Neutrophil (primary cell): ENCODE measurements around the gene AKNA.

Source experiments
- H3K27ac ChIP-seq: fragments of 200-600 bp; sonication (generic); 2 replicates; pipeline ENCODE4 v1.5.1; 2016; ENCODE audit warnings: mild to moderate bottlenecking, moderate library complexity
- H3K27me3 ChIP-seq: fragments of 200-600 bp; sonication (generic); 2 replicates; pipeline ENCODE4 v1.6.0; 2016; ENCODE audit warnings: mild to moderate bottlenecking
- H3K36me3 ChIP-seq: fragments of 200-600 bp; sonication (generic); 2 replicates; pipeline ENCODE4 v1.5.1; 2017
- H3K4me1 ChIP-seq, 2 experiments: fragments of 200-600 bp in 1 of 2; sonication (generic) in 1 of 2; 1 replicate in 1 of 2; 2 replicates in 1 of 2; pipeline versions ENCODE4 v1.5.1 to v1.6.1; 2013 to 2016; ENCODE audit warnings: low read depth in 1 of 2, low read length in 1 of 2, mild to moderate bottlenecking in 1 of 2, moderate library complexity in 1 of 2; ENCODE audit not compliant: control insufficient read depth in 1 of 2, insufficient read depth in 1 of 2
- H3K4me3 ChIP-seq, 2 experiments: fragments of 200-600 bp in 1 of 2; sonication (generic) in 1 of 2; 1 replicate in 1 of 2; 2 replicates in 1 of 2; pipeline ENCODE4 v1.5.1; 2013 to 2016; ENCODE audit warnings: low read depth in 1 of 2, low read length in 1 of 2, mild to moderate bottlenecking in 1 of 2, moderate library complexity in 1 of 2
- H3K9me3 ChIP-seq: fragments of 200-600 bp; sonication (generic); 2 replicates; pipeline ENCODE4 v1.5.1; 2016
- TF ChIP-seq, protein P1 (sequence below): fragments of 200-600 bp; sonication (generic); IDR thresholded peaks from 2 replicates; pipeline ENCODE4 v1.5.1; 2016; ENCODE audit warnings: antibody characterized with exemption

AKNA gene

DNA sequence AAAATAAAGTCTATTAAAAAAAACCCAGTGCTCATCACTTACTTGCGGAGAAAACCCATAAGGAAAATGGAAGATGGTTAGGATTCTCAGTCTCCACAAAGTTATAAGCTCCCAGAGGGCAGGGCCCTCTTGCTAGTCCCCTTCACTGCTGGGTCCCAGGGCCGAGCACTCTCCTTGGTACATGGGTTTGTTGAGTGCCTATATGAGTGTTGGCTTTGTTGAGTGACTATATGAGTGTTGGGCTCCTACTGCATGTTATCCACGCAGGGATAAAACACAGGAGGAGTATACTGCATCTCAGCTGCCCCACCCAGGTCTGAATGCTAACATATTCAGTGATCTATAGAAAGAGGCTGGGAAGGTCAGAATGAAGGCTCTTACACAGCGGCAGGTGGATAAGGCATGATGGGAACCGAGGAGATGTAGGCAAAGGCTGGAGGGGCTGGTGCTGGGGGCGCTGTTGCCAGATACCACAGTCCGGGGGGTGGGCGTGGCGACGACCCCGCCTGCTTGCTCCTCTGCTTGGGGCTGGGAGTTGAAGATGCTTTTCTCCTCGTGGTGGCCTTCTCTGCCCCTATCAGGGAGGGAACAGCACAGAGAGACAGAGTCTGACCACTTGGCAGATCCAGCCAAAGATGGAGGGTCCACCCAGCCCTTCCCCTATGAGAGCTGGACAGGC is 46.5 kb downstream of the AKNA start:
- no peaks in the 10 kb centered on the region for H3K27me3 ChIP-seq
- H3K27ac ChIP-seq, result peak overlapping the region; percentile 76
- H3K4me3 ChIP-seq, result no peak overlapping the region
- TF ChIP-seq, protein P1, sequence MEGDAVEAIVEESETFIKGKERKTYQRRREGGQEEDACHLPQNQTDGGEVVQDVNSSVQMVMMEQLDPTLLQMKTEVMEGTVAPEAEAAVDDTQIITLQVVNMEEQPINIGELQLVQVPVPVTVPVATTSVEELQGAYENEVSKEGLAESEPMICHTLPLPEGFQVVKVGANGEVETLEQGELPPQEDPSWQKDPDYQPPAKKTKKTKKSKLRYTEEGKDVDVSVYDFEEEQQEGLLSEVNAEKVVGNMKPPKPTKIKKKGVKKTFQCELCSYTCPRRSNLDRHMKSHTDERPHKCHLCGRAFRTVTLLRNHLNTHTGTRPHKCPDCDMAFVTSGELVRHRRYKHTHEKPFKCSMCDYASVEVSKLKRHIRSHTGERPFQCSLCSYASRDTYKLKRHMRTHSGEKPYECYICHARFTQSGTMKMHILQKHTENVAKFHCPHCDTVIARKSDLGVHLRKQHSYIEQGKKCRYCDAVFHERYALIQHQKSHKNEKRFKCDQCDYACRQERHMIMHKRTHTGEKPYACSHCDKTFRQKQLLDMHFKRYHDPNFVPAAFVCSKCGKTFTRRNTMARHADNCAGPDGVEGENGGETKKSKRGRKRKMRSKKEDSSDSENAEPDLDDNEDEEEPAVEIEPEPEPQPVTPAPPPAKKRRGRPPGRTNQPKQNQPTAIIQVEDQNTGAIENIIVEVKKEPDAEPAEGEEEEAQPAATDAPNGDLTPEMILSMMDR, result no peak
- peaks cover 11% of the 10 kb centered on the region for H3K9me3 ChIP-seq
- peaks cover 100% of the 10 kb centered on the region for H3K36me3 ChIP-seq
- peaks cover 19 to 23% of the 10 kb centered on the region in 2 experiments for H3K4me1 ChIP-seq

DNA sequence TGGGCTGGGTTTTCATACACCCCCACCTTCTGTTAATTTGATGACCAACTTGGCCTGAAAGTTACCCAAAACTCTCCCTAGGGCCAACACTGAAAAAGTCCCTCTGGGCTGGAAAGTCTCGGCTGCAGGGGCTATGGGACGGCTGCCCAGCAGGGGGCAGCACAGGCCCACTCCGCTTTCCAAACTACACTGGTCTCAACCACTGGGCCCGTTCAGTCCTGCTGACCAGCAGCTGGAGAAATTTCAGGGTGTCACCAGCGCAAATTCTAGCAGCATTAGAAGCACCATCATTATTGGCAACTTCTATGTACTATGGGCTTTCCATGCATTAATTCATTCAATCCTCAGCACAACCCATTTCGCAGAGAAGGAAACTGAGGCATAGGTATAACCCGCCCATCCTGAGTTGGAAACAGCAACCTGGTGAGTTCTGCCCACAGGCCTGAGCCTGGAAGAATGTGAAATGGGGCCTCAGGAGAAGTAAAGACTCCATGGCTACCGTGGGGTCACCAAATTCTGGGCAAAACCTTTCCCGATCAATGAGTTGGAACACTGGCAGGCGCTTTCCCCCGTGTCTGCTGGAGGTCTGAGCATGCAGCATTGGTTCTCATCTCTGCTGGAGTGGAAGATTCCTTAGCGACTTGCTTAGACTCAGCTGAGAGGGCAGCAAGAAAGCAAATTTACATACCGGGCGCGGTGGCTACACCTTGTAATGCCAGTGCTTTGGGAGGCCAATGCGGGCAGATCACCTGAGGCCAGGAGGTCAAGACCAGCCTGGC is 48.5 kb downstream of the AKNA start:
- no peak overlapping the region for H3K4me3 ChIP-seq
- peaks cover 19 to 23% of the 10 kb centered on the region in 2 experiments for H3K4me1 ChIP-seq
- peak overlapping the region; percentile 76 for H3K27ac ChIP-seq
- peaks cover 99% of the 10 kb centered on the region for H3K36me3 ChIP-seq
- TF ChIP-seq, protein P1, result peak; percentile 73
- no peaks in the 10 kb centered on the region for H3K9me3 ChIP-seq
- H3K27me3 ChIP-seq, result no peaks in the 10 kb centered on the region

DNA sequence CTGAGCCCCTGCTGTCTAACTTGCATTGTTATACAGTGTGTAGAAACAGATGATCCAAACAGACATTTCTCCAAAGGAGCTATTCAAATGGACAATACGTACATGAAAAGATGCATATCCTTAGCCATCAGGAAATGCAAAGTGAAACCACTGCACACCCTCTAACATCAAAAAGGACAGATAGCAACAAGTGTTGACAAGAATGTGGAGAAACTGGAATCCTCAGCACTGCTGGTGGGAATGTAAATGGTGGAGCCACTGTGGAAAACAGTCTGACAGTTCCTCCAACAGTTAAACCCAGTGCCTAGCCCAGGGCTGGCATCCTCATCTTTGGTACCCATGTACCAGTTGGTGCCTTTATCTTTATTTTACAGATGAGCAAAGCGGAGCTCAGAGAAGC is 49.6 kb downstream of the AKNA start:
- TF ChIP-seq, protein P1, result no peak
- peak overlapping the region; percentile 30 for H3K27ac ChIP-seq
- no peaks in the 10 kb centered on the region for H3K27me3 ChIP-seq
- no peaks in the 10 kb centered on the region for H3K9me3 ChIP-seq
- H3K4me1 ChIP-seq, result peaks cover 19 to 23% of the 10 kb centered on the region in 2 experiments
- H3K4me3 ChIP-seq, result no peak overlapping the region
- H3K36me3 ChIP-seq, result peaks cover 89% of the 10 kb centered on the region

DNA sequence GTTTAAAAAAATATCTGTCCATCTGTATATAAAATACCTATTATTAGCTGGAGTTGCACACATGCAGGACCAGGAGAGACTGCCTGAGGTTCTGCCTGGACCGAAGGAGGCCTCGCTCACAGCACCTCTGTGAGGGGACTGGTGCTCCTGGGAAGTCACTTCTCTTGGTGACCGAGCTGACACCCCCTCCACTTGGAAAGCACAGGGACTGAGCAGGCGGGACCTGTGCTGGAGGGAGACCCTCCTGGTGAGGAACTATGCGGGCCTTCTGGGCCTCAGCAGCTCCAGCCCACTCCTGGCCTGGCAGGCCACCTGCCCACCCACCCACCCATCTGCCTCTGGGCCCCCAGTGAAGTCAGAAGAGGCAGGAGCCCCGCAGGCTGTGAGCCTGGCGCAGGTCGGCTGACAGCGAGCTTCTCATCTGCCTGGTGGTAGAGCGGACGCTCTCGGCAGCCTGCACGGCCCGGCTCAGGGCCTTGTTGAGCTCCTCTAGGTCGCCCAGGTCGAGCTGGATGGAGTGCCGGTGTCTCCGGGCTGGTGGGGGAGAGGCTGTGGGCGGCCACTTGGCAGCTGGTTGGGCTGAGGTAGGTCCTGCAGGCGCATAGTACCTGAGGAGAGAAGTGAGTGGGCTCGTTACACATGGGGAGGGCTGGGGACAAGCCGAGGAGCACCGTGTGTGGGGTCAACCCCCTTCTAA is 50.9 kb downstream of the AKNA start:
- TF ChIP-seq, protein P1, result no peak
- no peaks in the 10 kb centered on the region for H3K27me3 ChIP-seq
- H3K4me1 ChIP-seq, result peaks cover 19 to 23% of the 10 kb centered on the region in 2 experiments
- H3K27ac ChIP-seq, result peak overlapping the region; percentile 39
- no peak overlapping the region for H3K4me3 ChIP-seq
- H3K36me3 ChIP-seq, result peaks cover 76% of the 10 kb centered on the region
- H3K9me3 ChIP-seq, result no peaks in the 10 kb centered on the region

DNA sequence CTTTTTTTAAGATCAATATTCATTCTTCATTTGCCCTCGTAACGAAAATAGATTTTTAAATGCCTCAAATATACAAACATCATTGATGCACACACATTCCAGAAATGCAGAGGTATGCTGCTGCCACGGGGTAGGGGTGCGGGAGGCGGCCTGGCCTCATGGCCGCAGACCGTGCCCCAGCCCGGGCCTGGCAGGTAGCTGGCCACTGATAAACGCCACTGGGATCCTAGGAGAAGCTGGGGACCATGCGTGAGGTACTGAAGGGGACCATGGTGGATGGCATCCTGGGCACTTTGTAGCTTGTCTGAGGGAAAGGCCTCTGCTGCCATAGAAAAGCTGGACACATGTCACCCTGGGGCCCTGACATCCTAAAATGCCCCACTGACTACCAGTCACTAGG is 51.6 kb downstream of the AKNA start:
- peaks cover 21 to 23% of the 10 kb centered on the region in 2 experiments for H3K4me1 ChIP-seq
- H3K36me3 ChIP-seq, result peaks cover 69% of the 10 kb centered on the region
- H3K9me3 ChIP-seq, result no peaks in the 10 kb centered on the region
- H3K4me3 ChIP-seq, result no peak overlapping the region
- peak overlapping the region; percentile 39 for H3K27ac ChIP-seq
- TF ChIP-seq, protein P1, result no peak
- no peaks in the 10 kb centered on the region for H3K27me3 ChIP-seq
